ENCODE data around the gene INPP5D.
"Not testable (repeated sequence)": the region's sequence is repeated elsewhere in the genome, so short reads cannot be mapped to it uniquely, and the experiment has no call there.

The INPP5D gene

GRCh38 chr2:233121856-233122255, 61.7 kb downstream of the INPP5D start:
- no peak for DNase-seq

DNA sequence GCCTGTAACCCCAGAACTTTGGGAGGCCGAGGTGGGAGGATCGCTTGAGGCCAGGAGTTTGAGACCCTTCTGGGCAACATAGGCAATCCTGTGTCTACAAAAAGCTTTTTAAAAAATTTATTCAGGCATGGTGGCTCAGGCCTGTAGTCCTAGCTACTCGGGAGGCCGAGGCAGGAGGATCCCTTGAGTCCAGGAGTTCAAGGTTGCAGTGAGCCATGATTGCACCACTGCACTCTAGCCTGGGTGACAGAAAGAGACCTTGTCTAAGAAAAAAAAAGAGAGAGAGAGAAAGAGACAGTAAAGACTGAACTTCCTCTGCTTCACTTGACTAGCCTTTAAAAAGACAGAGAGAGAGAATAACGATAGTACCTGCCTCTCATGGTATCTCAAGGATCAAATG, 62.4 kb downstream of the INPP5D start:
- no peak for DNase-seq

- not testable (repeated sequence) for DNase-seq
Measured at GRCh38 chr2:233123576-233123975, 63.4 kb downstream of the INPP5D start.

- DNase-seq = no peak
Measured at GRCh38 chr2:233124421-233125080, 64.4 kb downstream of the INPP5D start.

GRCh38 chr2:233125455-233126065, 65.4 kb downstream of the INPP5D start:
- no peak for DNase-seq

DNA sequence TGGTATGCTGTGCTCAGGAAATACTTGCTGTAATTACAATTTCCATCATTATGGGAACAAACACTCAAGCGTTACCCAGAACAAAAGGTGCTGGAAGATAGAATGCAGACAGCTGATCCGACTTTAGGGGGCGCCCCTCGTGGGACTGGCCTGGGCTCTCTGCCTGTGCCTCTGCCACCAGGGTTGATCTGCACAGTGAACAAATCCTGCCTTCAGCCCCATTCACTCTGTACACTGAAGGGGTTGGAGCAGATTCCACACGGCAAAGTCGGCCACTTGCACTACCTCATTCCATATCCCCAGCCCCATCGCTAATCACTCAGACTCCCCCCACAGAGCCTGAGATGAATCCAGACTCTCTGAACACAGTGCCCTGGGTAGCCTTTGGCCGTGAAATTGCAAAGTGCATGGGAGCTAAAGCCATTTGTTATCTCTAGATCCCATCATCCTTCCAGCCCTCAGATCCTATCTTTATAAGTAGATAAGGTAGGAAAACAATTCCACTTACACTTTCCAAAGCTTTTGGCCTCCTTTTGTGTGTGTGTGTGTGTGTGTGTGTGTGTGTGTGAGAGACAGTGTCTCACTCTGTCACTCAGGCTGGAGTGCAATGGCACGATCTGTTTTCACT, 69.3 kb downstream of the INPP5D start:
- no peak for DNase-seq

- no peak for DNase-seq
Measured at GRCh38 chr2:233130024-233130423, 69.9 kb downstream of the INPP5D start.

DNA sequence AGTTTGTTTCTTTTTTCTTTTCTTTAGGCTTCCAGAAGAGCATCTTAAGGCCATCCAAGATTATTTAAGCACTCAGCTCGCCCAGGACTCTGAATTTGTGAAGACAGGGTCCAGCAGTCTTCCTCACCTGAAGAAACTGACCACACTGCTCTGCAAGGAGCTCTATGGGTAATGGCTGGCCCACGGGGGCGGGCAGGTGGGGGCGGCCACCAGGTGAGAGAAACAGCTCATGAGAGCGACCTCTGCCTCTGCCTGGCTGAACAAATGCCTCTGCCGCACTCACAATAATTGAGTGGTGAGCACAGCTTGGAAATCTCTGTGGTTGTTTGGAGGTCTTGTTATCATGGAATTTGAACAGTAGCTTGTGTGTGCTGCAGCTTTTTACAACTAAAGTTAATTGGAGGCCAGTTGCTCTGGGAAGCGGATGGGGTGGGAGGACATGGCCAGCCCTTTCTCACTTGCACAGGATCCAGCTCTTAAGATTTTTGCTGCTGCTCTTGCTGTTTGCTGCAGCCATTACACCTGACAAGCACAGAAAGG, 70.4 kb downstream of the INPP5D start:
- DNase-seq = no peak

- no peak for DNase-seq
Measured at GRCh38 chr2:233131936-233132720, 72.0 kb downstream of the INPP5D start.

- DNase-seq = no peak
Measured at GRCh38 chr2:233133239-233133638, 73.1 kb downstream of the INPP5D start.

DNA sequence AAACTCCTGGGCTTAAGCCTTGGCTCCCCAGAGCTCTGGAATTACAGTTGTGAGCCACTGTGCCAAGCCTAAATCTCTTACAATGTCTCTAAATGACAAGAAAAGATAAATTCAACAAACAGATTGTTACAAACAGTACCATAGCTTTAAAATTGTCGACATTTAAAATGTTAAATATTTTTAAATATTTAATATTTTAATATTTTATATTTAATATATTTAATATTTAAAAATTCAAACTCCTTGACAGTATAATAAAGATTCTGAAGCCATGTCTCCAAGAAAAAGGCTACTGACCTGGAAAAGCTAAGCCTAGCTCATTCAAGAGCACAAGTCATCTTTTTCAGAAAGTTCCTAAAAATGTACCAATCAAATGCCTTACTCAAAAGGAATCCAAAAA, 75.3 kb downstream of the INPP5D start:
- DNase-seq = no peak

- no peak for DNase-seq
Measured at GRCh38 chr2:233137040-233137439, 76.9 kb downstream of the INPP5D start.

- DNase-seq = no peak
Measured at GRCh38 chr2:233140077-233140585, 80.0 kb downstream of the INPP5D start.

- DNase-seq = no peak
Measured at GRCh38 chr2:233140978-233141377, 80.8 kb downstream of the INPP5D start.

DNA sequence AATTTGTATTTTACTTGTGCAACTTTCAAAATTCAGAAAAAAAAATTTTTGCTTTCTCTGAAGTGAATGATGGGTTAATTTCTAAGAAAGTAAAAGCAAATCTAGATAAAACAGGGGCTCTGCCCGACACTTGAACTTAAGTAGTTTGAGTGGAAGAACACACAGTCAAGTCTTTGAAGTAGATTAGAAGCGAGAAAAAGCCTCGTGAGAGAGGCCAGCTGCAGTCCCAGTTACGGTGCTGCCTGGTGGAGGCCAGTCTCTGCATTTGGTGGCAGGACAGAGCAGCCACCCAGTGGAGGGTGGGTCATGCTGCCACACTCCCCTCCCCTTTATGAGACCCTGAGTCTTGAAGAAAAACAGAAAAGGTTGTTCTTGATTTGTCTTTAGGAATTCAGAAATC, 81.8 kb downstream of the INPP5D start:
- DNase-seq = no peak

DNA sequence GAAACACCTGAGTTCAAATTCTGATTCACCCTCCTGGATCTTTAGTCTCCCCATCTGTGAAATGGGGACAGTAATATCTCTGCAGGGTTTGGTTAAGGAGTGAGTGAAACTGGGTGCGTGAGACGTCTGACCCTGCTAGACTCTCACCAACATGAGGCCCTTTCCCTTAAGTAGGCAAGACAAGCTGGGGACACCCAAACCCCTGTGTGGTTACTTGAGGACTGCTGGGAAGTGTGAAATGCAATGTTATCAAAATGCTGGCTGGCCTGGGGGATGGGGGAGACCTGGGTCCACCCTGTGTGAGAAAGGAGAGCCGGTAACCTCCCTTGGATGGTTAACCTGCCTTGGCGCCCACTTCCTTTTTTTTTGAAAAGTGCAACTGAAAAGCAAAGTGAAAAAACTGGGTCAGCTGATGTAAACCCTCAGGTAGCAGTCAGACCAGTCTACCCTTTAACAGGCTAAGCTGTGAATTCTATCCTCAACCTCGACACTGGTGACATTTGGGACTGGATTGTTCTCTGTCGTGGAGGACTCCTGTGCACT, 82.3 kb downstream of the INPP5D start:
- peak; percentile 28 for DNase-seq

- DNase-seq = no peak
Measured at GRCh38 chr2:233143700-233144331, 83.7 kb downstream of the INPP5D start.

DNA sequence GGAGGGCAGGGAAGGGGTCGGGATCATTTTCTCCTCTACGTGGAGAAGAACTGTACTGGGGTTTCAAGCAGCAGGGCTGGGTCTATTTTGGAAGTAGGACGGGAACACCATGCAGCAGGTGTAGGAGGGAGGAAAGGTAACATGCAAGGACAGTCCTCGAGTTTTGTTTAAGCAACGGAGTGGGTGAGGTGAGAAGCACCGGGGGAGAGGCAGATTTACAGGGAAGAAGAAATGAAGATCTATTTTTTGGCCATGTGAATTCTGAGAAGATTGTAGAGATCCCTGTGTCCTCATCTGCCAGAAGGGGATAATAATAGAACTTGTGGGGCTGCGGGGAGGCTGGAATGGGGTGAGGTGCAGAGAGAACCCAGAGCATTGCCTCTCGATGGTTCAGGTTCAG, 85.6 kb downstream of the INPP5D start:
- DNase-seq = no peak

- no peak for DNase-seq
Measured at GRCh38 chr2:233146194-233146593, 86.1 kb downstream of the INPP5D start.

- DNase-seq = no peak
Measured at GRCh38 chr2:233147136-233147828, 87.1 kb downstream of the INPP5D start.

DNA sequence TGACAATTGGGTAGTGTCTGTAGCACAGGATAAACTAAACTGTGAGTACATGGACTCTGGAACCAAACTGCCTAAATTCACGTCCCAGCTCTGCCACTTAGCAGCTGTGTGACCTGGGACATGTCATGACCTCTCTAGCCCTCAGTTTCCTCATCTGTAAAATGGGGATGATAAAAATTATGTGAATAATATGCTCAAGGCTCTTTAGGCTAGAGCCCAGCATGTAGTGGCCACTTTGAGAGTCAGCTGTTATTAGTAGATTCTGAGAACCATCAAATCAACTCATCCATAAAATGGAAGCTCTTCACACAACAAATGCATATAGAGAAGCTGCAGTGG, 87.7 kb downstream of the INPP5D start:
- DNase-seq = no peak

GRCh38 chr2:233148354-233148753, 88.2 kb downstream of the INPP5D start:
- no peak for DNase-seq
